HG03342 (cell line): ENCODE measurements around the gene SLC38A1.
"Not testable (repeated sequence)": the region's sequence is repeated elsewhere in the genome, so short reads cannot be mapped to it uniquely, and the experiment has no call there.

Source experiments
- ATAC-seq: cut with Tn5 transposase; IDR thresholded peaks from one replicate; pipeline ENCODE4 v1.9.1; 2021; ENCODE audit warnings: mild to moderate bottlenecking, moderate library complexity; ENCODE audit not compliant: unreplicated experiment

The SLC38A1 gene

GRCh38 chr12:46265102-46265501 is 3.7 kb downstream of the SLC38A1 start:
- ATAC-seq = no peak

- ATAC-seq = no peak
These were observed 4.8 kb downstream of the SLC38A1 start for GRCh38 chr12:46264057-46264456.

- ATAC-seq = no peak
These were observed 5.5 kb downstream of the SLC38A1 start for GRCh38 chr12:46263140-46264016.

DNA sequence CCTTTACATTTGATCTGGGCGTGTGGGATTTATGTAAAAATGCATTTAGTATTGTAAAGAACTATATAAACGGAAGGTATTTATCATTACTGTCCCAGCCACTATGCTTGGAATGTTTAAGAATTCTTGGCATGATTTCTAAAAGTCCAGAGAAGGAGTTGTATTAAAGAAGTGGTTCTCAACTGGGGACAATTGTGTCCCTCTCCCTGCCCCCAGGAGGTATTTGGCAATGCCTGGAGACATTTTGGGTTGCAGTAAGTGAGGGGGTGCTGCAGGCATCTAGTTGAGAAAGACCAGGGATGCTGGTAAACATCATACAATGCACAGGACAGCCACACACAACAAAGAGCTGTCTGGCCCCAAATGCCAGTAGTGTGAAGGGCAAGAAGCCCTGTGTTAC is 7.2 kb downstream of the SLC38A1 start:
- no peak for ATAC-seq

DNA sequence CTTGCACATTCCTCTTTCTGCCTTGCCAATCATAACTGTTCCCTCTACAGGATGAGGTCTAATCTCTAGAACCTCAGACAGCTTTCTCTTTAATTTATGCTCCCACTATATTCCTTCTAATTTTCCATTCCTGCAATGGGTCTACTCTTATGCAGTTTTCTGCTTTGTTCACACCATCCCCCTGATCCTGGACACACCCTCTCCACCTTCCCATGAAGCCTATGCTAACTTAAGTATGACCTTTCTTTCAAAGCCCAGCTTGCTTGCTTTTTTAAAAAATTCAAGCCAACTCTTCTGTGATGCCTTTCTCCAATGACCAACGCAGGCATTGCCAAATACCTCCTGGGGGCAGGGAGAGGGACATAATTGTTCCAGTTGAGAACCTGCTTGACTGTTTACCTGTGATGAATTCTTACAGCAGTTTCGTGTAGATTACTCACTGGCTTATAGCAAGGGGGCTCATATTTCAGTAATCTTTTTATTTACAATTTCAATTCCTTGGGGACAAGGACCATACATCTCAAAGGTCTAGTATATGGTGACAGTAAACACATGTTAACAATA is 7.8 kb downstream of the SLC38A1 start:
- ATAC-seq = no peak

GRCh38 chr12:46260124-46260912 is 8.5 kb downstream of the SLC38A1 start:
- ATAC-seq = no peak

- no peak for ATAC-seq
These were observed 9.1 kb downstream of the SLC38A1 start for GRCh38 chr12:46259713-46260112.

GRCh38 chr12:46259071-46259470 is 9.8 kb downstream of the SLC38A1 start:
- ATAC-seq = no peak

DNA sequence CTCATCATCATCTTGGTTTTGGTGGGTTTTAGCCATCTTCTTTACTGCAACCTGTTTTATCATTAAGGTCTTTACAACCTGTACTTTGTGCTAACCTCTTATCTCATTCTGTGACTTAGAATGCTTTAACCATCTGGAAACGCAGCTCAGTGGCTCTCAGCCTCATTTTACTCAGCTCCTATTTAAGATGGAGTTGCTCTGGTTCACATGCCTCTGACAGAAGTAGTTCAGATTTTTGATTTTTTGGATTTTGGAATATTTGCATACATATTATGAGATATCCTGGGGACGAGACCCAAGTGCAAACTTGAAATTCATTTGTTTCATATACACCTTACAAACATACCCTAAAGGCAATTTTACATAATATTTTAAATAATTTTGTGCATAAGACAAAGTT is 10.7 kb downstream of the SLC38A1 start:
- no peak for ATAC-seq

- no peak for ATAC-seq
These were observed 11.9 kb downstream of the SLC38A1 start for GRCh38 chr12:46256942-46257341.

DNA sequence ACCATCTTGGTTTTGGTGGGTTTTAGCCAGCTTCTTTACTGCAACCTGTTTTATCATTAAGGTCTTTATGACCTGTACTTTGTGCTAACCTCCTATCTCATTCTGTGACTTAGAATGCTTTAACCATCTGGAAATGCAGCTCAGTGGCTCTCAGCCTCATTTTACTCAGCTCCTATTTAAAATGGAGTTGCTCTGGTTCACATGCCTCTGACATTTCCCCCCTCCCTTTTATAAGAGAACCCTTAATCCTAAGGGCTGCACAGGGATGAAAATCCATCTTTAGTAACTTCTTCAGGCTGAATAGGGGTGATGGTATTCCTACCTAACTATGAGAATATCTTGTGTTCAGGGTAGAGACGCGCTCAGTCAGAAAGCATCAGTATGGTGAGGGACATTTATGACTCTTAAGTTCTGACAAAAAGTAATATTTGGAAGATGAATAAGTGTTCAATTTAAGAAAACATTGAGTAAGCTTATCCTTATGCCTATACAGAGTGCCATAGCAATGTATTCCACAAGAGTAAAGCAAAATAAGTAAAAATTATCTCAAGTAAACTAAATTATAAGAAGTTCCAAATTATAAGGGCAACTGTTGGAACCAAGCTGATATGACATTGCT is 15.2 kb downstream of the SLC38A1 start:
- no peak for ATAC-seq

GRCh38 chr12:46251994-46252393 is 16.8 kb downstream of the SLC38A1 start:
- ATAC-seq = not testable (repeated sequence)

DNA sequence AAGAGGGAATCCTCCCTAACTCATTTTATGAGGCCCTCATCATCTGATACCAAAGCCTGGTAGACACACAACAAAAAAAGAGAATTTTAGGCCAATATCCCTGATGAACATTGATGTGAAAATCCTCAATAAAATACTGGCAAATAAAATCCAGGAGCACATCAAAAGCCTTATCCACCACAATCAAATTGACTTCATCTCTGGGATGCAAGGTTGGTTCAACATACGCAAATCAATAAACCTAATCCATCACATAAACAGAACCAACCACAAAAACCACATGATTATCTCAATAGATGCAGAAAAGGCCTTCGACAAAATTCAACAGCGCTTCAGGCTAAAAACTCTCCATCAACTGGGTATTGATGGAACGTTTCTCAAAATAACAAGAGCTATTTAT is 18.9 kb downstream of the SLC38A1 start:
- ATAC-seq = not testable (repeated sequence)

DNA sequence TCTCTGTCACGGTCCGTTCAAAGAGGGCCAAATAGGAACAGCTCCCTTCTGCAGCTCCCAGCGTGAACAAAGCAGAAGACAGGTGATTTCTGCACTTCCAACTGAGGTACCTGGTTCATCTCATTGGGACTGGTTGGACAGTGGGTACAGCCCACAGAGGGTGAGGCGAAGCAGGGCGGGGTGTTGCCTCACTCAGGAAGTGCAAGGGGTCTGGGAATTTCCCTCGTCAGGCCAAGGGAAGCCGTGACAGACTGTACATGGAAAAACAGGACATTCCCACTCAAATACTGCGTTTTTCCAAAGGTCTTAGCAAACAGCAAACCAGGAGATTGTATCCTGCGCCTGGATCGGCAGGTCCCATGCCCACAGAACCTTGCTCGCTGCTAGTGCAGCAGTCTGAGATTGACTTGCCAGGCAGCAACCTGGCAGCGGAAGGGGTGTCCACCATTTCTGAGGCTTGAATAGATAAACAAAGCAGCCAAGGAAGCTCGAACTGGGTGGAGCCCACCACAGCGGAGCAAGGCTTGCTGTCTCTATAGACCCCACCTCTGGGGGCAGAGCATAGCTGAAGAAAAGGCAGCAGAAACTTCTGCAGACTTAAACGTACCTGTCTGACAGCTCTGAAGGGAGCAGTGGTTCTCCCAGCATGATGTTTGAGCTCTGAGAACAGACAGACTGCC is 22.7 kb downstream of the SLC38A1 start:
- ATAC-seq = no peak

DNA sequence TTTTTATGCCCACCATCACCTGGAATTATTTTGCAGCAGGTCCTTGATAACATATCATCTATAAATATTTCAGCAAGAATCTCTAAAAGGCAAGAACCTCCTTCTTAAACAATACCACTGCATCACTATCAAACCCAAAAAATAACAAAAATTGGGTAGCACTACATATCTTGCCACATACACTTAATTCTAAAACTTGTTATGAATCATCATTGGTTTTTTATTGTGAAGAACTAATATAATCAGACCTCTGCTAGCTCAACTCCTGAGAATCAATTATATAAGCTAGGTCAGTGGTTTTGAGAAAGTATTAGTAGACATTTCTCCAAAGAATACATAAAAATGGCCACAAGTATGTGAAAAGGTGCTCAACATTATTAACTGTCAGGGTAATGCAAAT is 23.8 kb downstream of the SLC38A1 start:
- no peak for ATAC-seq

- no peak for ATAC-seq
These were observed 24.4 kb downstream of the SLC38A1 start for GRCh38 chr12:46244273-46244915.

- ATAC-seq = no peak
These were observed 26.3 kb downstream of the SLC38A1 start for GRCh38 chr12:46242569-46242968.

- ATAC-seq = no peak
These were observed 28.4 kb downstream of the SLC38A1 start for GRCh38 chr12:46240436-46240835.

- ATAC-seq = no peak
These were observed 30.0 kb downstream of the SLC38A1 start for GRCh38 chr12:46238821-46239220.

- no peak for ATAC-seq
These were observed 31.3 kb downstream of the SLC38A1 start for GRCh38 chr12:46237371-46238045.
